Ovary (tissue), 9 donors: Measurements from ENCODE around the gene RFK. TPM values are rescaled to one million over a fixed set of nuclear protein-coding genes. Genes with fewer than 3 reads are reported as not detected.

Experiments used
- DNase-seq, 5 donors: peaks; one replicate each; pipeline ENCODE4 v3.0.0-alpha.2; 2019 to 2020
- H3K27ac ChIP-seq, 2 donors: fragments of 200-600 bp; one replicate each; pipeline versions ENCODE4 v1.5.1 to v1.8.0; 2019 to 2022
- H3K27me3 ChIP-seq: fragments of 200-600 bp; one replicate; pipeline ENCODE4 v1.8.0; 2022
- H3K36me3 ChIP-seq: fragments of 200-600 bp; sonication (generic); one replicate; pipeline ENCODE4 v1.5.1; 2019
- H3K4me1 ChIP-seq: one replicate; pipeline ENCODE4 v1.8.1; 2013; ENCODE audit warnings: mild to moderate bottlenecking, moderate library complexity; ENCODE audit not compliant: insufficient read depth
- H3K4me3 ChIP-seq: fragments of 200-600 bp; sonication (generic); one replicate; pipeline ENCODE4 v1.5.1; 2017
- H3K9me3 ChIP-seq, 2 donors: fragments of 200-600 bp in 1 of 2; sonication (generic) in 1 of 2; one replicate each; pipeline versions ENCODE4 v1.5.1 to v1.8.1; 2013 to 2019; ENCODE audit warnings: mild to moderate bottlenecking in 1 of 2, moderate library complexity in 1 of 2
- CTCF ChIP-seq, 3 donors: fragments of 450-650 bp in 2 of 3; fragments of 200-600 bp in 1 of 3; IDR thresholded peaks; one replicate each; pipeline versions ENCODE4 v1.5.1 to v1.8.0; 2016 to 2022; ENCODE audit warnings: antibody characterized with exemption in 3 of 3, mild to moderate bottlenecking in 1 of 3
- EP300 ChIP-seq: sonication (generic); formaldehyde crosslinking; IDR thresholded peaks from one replicate; pipeline ENCODE4 v1.6.1; 2017; ENCODE audit warnings: antibody characterized with exemption
- POLR2A ChIP-seq: fragments of 450-650 bp; IDR thresholded peaks from one replicate; pipeline ENCODE4 v1.6.1; 2017; ENCODE audit warnings: antibody characterized with exemption, mild to moderate bottlenecking, moderate library complexity
- WGBS, 3 donors: extraction: QIAGEN DNeasy Blood & Tissue Kit in 1 of 3; methylation state at CpG; one replicate each; pipeline versions ENCODE4 v1.1.5 to v1.1.7; 2013 to 2017; 5-methylcytosine and 5-hydroxymethylcytosine counted together
- intact Hi-C, 4 donors: fragments of 100-400 bp; cut with DNase I; formaldehyde crosslinking; loops; one replicate each; pipeline versions ENCODE4 v1.11.0 to v1.15.1; 2022 to 2023
- polyA plus RNA-seq, 2 donors: library from polyadenylated mRNA; stranded (reverse); fragments of 200-250 nt in 1 of 2; fragments of 350-450 nt in 1 of 2; fragmentation: Illumina TruSeq in 1 of 2; extraction: RNeasy Lipid Tissue Mini Kit (QIAGEN cat#74804) in 1 of 2; gene quantifications; one replicate each; pipeline ENCODE4 v1.2.3, GENCODE V29; 2013 to 2014
- total RNA-seq, 7 donors: library from RNA; depleted of rRNA in 2 of 7; stranded (reverse); fragments of >200 nt in 2 of 7; fragmentation: NEBNext Ultra II Directional in 3 of 7; extraction: Animal tissue kit (Norgen Biotek cat#: 25700) in 3 of 7; gene quantifications; one replicate each; pipeline versions ENCODE4 v1.1.0 to v1.2.4, GENCODE V29; 2016 to 2023
- donor health status: DM: no; HTN: no; CAD: no; lungs with moderate emphysema.
- donor health status: DM: no; HTN: no; CAD: no.
- donor health status: Bipolar disorder and iron deficiency.
- donor health status: DM: yes; HTN: yes; CAD: no.
- donor health status: DM: no; HTN: no; CAD: no.
- donor health status: DM: yes; HTN: yes; CAD: no.

Gene RFK
- total and polyA plus RNA-seq, 9 donors = 9.9 to 30.1 (median 18.5) TPM

GRCh38 chr9:76359365-76359764 is 34.9 kb downstream of the RFK start:
- H3K4me1 ChIP-seq = no peaks in the 10 kb centered on the region
- no peak for DNase-seq
- no peak overlapping the region for H3K27ac ChIP-seq
- no peaks in the 10 kb centered on the region for H3K9me3 ChIP-seq
- no peaks in the 10 kb centered on the region for H3K27me3 ChIP-seq
- no peaks in the 10 kb centered on the region for H3K36me3 ChIP-seq
- intact Hi-C loops = no loop called here
- WGBS, 3 donors = 87 to 90% (median 88%) methylated on average over 4 of the region's 4 CpGs
- H3K4me3 ChIP-seq = no peak overlapping the region
- TF ChIP-seq POLR2A = no peak
- no peak for TF ChIP-seq EP300
- no peak for TF ChIP-seq CTCF (IDR thresholded peaks at IDR 0.05)

- 95 to 97% (median 97%) methylated on average over 10 of the region's 10 CpGs for WGBS, 3 donors
- H3K27ac ChIP-seq = no peak overlapping the region
- H3K36me3 ChIP-seq = no peaks in the 10 kb centered on the region
- H3K4me1 ChIP-seq = peaks cover 3% of the 10 kb centered on the region
- no peaks in the 10 kb centered on the region for H3K9me3 ChIP-seq
- intact Hi-C loops = no loop called here
- no peak for DNase-seq
- no peak for TF ChIP-seq EP300
- TF ChIP-seq CTCF (IDR thresholded peaks at IDR 0.05) = no peak
- TF ChIP-seq POLR2A = no peak
- no peak overlapping the region for H3K4me3 ChIP-seq
- H3K27me3 ChIP-seq = no peaks in the 10 kb centered on the region
Measured at GRCh38 chr9:76358628-76359280, 35.5 kb downstream of the RFK start.

- 92 to 97% (median 96%) methylated on average over 1 of the region's 1 CpG for WGBS, 3 donors
Measured at GRCh38 chr9:76357555-76357954, 36.7 kb downstream of the RFK start.

GRCh38 chr9:76355886-76356285 is 38.3 kb downstream of the RFK start:
- DNase-seq = no peak
- H3K27me3 ChIP-seq = no peaks in the 10 kb centered on the region
- intact Hi-C loops = no loop called here
- no peaks in the 10 kb centered on the region for H3K9me3 ChIP-seq
- TF ChIP-seq CTCF (IDR thresholded peaks at IDR 0.05) (no peak), EP300 (no peak), POLR2A (no peak)
- no peaks in the 10 kb centered on the region for H3K36me3 ChIP-seq
- H3K4me1 ChIP-seq = peaks cover 6% of the 10 kb centered on the region
- no peak overlapping the region for H3K4me3 ChIP-seq
- WGBS, 3 donors = 86 to 87% (median 87%) methylated on average over 6 of the region's 6 CpGs
- H3K27ac ChIP-seq = no peak overlapping the region

More at GRCh38 chr9:76357555-76357954, 36.7 kb downstream of the RFK start:
- H3K27me3 ChIP-seq = no peaks in the 10 kb centered on the region
- no peak overlapping the region for H3K27ac ChIP-seq
- TF ChIP-seq CTCF (IDR thresholded peaks at IDR 0.05) = no peak
- no peak for TF ChIP-seq POLR2A
- no peak for TF ChIP-seq EP300
- intact Hi-C loops = no loop called here
- H3K9me3 ChIP-seq = no peaks in the 10 kb centered on the region
- H3K4me1 ChIP-seq = peaks cover 6% of the 10 kb centered on the region
- no peak for DNase-seq
- no peaks in the 10 kb centered on the region for H3K36me3 ChIP-seq
- H3K4me3 ChIP-seq = no peak overlapping the region
